ENCODE data around the gene GSTM1.

Gene GSTM1

DNA sequence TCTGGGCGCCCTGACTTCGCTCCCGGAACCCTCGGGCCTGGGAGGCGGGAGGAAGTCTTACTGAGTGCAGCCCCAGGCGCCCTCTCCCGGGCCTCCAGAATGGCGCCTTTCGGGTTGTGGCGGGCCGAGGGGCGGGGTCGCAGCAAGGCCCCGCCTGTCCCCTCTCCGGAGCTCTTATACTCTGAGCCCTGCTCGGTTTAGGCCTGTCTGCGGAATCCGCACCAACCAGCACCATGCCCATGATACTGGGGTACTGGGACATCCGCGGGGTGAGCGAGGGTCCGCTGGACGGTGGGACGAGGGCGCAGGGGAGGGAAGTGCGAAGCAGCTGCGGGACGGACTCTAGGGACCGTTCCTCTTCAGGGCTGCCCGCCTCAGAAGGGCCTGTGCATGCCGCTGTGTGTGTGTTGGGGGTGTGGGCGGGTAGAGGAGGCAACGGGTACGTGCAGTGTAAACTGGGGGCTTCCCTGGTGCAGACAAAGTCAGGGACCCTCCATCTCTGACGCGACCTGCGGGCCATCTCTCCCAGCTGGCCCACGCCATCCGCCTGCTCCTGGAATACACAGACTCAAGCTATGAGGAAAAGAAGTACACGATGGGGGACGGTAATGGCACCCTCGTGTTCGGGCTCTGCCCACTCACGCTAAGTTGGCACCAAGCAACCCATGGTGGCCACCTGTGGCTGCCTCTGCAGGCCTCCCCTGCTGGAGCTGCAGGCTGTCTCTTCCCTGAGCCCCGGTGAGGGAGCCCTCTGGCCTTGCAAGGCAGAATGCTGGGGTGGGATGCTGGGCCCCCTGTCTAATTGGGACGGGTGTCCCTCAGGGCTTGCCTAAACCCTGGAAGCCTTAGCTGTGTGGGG lies at the start of gene GSTM1:
Gene GSTM1 (plus strand): TSS at position 177 of the 859 bp plus-strand sequence. CDS start 57 bp downstream, at position 234.
- TF ChIP-seq NFIC (IDR thresholded peaks at IDR 0.05) (no peak), ZBTB7A (IDR thresholded peaks at IDR 0.05; ENCODE audit: low read depth) (no peak), TCF12 (IDR thresholded peaks at IDR 0.05; ENCODE audit: low read depth) (no peak), TEAD4 (IDR thresholded peaks at IDR 0.05) (no peak), TAF1 (IDR thresholded peaks at IDR 0.05; ENCODE audit: low read depth) (no peak), YY1 (IDR thresholded peaks at IDR 0.05; ENCODE audit: low read depth) (no peak), CREB1 (IDR thresholded peaks at IDR 0.05; ENCODE audit: low read depth) (no peak), EP300 (IDR thresholded peaks at IDR 0.05; ENCODE audit: borderline replicate concordance) (no peak), EGR1 (IDR thresholded peaks at IDR 0.05) (no peak), RAD21 (IDR thresholded peaks at IDR 0.05; ENCODE audit: low read depth) (no peak)
- TF ChIP-seq, protein P1, sequence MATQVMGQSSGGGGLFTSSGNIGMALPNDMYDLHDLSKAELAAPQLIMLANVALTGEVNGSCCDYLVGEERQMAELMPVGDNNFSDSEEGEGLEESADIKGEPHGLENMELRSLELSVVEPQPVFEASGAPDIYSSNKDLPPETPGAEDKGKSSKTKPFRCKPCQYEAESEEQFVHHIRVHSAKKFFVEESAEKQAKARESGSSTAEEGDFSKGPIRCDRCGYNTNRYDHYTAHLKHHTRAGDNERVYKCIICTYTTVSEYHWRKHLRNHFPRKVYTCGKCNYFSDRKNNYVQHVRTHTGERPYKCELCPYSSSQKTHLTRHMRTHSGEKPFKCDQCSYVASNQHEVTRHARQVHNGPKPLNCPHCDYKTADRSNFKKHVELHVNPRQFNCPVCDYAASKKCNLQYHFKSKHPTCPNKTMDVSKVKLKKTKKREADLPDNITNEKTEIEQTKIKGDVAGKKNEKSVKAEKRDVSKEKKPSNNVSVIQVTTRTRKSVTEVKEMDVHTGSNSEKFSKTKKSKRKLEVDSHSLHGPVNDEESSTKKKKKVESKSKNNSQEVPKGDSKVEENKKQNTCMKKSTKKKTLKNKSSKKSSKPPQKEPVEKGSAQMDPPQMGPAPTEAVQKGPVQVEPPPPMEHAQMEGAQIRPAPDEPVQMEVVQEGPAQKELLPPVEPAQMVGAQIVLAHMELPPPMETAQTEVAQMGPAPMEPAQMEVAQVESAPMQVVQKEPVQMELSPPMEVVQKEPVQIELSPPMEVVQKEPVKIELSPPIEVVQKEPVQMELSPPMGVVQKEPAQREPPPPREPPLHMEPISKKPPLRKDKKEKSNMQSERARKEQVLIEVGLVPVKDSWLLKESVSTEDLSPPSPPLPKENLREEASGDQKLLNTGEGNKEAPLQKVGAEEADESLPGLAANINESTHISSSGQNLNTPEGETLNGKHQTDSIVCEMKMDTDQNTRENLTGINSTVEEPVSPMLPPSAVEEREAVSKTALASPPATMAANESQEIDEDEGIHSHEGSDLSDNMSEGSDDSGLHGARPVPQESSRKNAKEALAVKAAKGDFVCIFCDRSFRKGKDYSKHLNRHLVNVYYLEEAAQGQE (IDR thresholded peaks at IDR 0.05; ENCODE audit: low read depth), result no peak
- TF ChIP-seq, protein P2, sequence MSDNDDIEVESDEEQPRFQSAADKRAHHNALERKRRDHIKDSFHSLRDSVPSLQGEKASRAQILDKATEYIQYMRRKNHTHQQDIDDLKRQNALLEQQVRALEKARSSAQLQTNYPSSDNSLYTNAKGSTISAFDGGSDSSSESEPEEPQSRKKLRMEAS (IDR thresholded peaks at IDR 0.05), result no peak
- TF ChIP-seq, protein P3, sequence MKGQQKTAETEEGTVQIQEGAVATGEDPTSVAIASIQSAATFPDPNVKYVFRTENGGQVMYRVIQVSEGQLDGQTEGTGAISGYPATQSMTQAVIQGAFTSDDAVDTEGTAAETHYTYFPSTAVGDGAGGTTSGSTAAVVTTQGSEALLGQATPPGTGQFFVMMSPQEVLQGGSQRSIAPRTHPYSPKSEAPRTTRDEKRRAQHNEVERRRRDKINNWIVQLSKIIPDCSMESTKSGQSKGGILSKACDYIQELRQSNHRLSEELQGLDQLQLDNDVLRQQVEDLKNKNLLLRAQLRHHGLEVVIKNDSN (IDR thresholded peaks at IDR 0.05), result no peak

DNA sequence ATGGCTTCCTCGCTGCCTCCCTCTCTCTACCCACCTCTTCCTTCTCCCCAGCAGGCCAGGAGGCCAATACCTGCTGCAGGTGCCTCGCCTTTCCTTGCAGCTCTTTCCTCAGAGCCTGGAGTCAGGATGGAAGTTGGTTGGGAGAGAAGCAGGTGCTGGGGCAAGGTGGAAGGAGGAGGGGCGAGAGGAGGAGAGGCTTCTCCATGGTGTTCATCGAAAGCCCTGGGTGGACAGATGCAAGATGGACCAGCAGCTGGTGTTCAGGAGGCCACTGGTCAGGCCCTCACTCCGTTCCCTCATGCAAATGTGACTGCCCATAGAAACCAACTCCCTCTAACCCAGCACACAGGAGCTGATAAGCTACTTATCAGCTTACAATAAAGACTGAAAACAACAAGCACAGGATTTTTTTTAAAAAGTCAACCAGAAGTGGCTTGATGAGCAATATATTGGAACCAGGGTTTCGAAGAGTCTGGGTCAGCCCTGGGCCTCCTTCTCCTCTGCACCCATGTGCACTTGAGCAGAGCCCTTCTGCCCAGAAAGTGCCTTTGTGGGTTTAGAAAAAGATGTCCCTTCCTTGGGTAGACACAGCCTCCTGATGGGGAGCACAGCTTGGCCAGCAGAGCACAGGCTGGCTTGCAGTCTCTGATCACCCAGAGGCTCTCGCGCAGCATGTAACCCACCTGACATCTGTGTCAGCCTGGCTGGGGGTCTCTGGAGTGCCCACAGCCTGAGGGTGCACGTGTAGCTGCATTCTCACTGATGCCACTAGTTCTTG lies 48.4 kb upstream of the GSTM1 start:
- TF ChIP-seq RAD21 (IDR thresholded peaks at IDR 0.05; ENCODE audit: low read depth), result no peak
- TF ChIP-seq CEBPB (IDR thresholded peaks at IDR 0.05), result no peak
- no peak for TF ChIP-seq NFIC (IDR thresholded peaks at IDR 0.05)
- no peak for TF ChIP-seq ZBTB7A (IDR thresholded peaks at IDR 0.05; ENCODE audit: low read depth)
- TF ChIP-seq YY1 (IDR thresholded peaks at IDR 0.05; ENCODE audit: low read depth), result no peak
- TF ChIP-seq TCF12 (IDR thresholded peaks at IDR 0.05; ENCODE audit: low read depth), result no peak
- TF ChIP-seq, protein P2 (IDR thresholded peaks at IDR 0.05), result no peak
- no peak for TF ChIP-seq EP300 (IDR thresholded peaks at IDR 0.05; ENCODE audit: borderline replicate concordance)
- TF ChIP-seq, protein P1 (IDR thresholded peaks at IDR 0.05; ENCODE audit: low read depth), result no peak
- no peak for TF ChIP-seq FOXM1 (IDR thresholded peaks at IDR 0.05; ENCODE audit: borderline replicate concordance, low read depth)
- no peak for TF ChIP-seq EGR1 (IDR thresholded peaks at IDR 0.05)
- no peak for TF ChIP-seq CREB1 (IDR thresholded peaks at IDR 0.05; ENCODE audit: low read depth)
- TF ChIP-seq TAF1 (IDR thresholded peaks at IDR 0.05; ENCODE audit: low read depth), result no peak
- TF ChIP-seq TEAD4 (IDR thresholded peaks at IDR 0.05), result no peak
- TF ChIP-seq, protein P3 (IDR thresholded peaks at IDR 0.05), result no peak

DNA sequence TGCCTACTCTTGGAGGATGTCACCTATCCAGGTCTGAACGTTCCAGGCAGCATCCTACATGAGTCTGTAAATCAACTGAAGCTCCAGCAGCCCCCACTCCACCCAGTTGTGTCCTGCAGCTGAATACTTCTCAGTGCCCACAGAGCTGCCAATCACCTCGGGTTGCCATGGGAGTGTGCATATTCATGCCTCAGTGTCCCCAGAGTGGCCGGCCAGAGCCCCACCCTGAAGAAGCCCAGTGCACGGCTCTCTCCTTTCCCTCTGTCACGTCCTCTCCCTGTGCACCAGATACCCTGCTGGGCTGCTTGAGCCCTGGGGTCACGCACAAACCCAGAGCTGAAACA lies 47.8 kb upstream of the GSTM1 start:
- no peak for TF ChIP-seq EGR1 (IDR thresholded peaks at IDR 0.05)
- TF ChIP-seq, protein P1 (IDR thresholded peaks at IDR 0.05; ENCODE audit: low read depth), result no peak
- no peak for TF ChIP-seq CEBPB (IDR thresholded peaks at IDR 0.05)
- TF ChIP-seq YY1 (IDR thresholded peaks at IDR 0.05; ENCODE audit: low read depth), result no peak
- no peak for TF ChIP-seq EP300 (IDR thresholded peaks at IDR 0.05; ENCODE audit: borderline replicate concordance)
- no peak for TF ChIP-seq TEAD4 (IDR thresholded peaks at IDR 0.05)
- no peak for TF ChIP-seq RAD21 (IDR thresholded peaks at IDR 0.05; ENCODE audit: low read depth)
- TF ChIP-seq, protein P3 (IDR thresholded peaks at IDR 0.05), result no peak
- TF ChIP-seq, protein P2 (IDR thresholded peaks at IDR 0.05), result no peak
- TF ChIP-seq NFIC (IDR thresholded peaks at IDR 0.05), result no peak
- TF ChIP-seq CREB1 (IDR thresholded peaks at IDR 0.05; ENCODE audit: low read depth), result no peak
- no peak for TF ChIP-seq ZBTB7A (IDR thresholded peaks at IDR 0.05; ENCODE audit: low read depth)
- no peak for TF ChIP-seq TAF1 (IDR thresholded peaks at IDR 0.05; ENCODE audit: low read depth)
- no peak for TF ChIP-seq FOXM1 (IDR thresholded peaks at IDR 0.05; ENCODE audit: borderline replicate concordance, low read depth)
- TF ChIP-seq TCF12 (IDR thresholded peaks at IDR 0.05; ENCODE audit: low read depth), result no peak
